CMK (cell line): ENCODE results near the gene FAM171A1.
"Not testable (repeated sequence)": the region's sequence is repeated elsewhere in the genome, so short reads cannot be mapped to it uniquely, and the experiment has no call there.

Experiments used
- DNase-seq: peaks from one replicate; pipeline ENCODE4 v3.0.0-alpha.2; 2010; ENCODE audit warnings: low read depth

FAM171A1 gene

GRCh38 chr10:15209827-15210509 lies 161.1 kb downstream of the FAM171A1 start:
- DNase-seq, result peak; percentile 31

GRCh38 chr10:15208221-15208620 lies 162.9 kb downstream of the FAM171A1 start:
- DNase-seq, result no peak

DNA sequence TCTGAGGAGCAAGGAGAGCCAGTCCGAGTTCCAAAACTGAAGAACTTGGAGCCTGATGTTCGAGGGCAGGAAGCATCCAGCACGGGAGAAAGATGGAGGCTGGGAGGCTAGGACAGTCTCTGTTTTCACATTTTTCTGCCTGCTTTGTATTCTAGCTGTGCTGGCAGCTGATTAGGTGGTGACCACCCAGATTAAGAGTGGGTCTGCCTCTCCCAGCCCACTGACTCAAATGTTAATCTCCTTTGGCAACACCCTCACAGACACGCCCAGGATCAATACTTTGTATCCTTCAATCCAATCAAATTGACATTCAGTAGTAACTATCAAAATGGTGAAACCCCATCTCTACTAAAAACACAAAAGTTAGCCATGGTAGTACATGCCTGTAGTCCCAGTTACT lies 163.7 kb downstream of the FAM171A1 start:
- DNase-seq, result not testable (repeated sequence)

GRCh38 chr10:15202639-15203038 lies 168.4 kb downstream of the FAM171A1 start:
- no peak for DNase-seq

DNA sequence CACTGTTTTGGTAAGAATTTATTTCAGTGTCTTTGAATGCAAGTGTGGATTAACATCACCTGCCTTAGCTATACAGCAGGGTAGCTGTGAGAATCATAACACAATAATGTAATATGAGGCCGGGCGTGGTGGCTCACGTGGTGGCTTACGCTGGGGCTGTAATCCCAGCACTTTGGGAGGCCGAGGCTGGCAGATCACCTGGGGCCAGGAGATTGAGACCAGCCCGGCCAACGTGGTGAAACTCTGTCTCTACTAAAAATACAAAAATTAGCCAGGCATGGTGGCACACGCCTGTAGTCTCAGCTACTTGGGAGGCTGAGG lies 168.8 kb downstream of the FAM171A1 start:
- DNase-seq, result not testable (repeated sequence)

DNA sequence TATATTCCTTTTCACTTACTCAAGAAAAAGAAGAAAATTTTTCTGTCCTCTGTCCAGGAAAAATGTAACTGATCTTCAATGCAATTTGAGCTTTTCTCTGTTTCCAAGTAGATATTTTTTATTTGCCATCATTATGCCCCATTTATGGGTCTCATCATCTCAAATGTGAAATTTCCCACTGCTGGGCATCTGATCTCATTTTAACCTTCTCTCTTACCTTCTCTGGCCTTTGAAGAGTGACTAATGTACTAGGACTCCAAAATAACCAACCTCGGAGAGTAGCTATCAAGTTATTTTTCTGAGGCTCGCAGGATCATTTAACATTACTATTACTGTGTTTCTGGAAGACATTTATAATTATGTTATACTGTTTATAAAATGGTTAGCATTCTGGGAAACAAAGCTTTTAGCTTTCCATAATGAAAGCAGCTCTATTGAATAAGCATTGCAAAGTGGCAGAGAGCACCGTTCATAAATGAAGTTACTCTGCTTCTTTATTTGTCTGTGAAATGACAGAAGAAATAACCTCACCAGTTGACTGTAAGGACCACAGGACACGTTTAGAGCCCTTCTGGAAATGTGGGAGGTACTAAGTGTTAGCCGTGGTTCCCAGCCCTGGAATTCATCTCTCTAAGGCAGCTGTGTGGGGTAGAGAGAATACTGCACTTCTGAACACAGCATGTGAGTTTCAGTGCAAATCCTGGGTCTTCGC lies 169.3 kb downstream of the FAM171A1 start:
- no peak for DNase-seq

GRCh38 chr10:15200626-15201025 lies 170.5 kb downstream of the FAM171A1 start:
- DNase-seq, result no peak

DNA sequence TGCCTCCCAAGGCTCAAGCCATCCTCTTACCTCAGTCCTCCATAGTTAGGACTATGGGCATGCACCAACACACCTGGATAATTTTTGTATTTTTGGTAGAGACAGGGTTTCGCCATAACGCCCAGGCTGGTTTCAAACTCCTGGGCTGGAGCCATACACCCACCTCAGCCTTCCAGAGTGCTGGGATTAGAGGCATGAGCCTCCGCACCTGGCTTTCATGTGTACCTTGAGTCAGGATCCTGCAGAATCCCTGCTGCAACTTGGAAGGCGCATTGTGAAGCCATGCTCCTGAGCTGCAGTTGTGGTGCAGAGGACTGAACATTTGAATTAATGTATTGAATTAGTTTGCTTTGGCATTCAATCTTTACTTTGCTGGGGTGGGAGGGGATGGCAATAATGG lies 173.2 kb downstream of the FAM171A1 start:
- no peak for DNase-seq

- DNase-seq, result no peak
Measured at GRCh38 chr10:15197276-15197675, 173.8 kb downstream of the FAM171A1 start.

DNA sequence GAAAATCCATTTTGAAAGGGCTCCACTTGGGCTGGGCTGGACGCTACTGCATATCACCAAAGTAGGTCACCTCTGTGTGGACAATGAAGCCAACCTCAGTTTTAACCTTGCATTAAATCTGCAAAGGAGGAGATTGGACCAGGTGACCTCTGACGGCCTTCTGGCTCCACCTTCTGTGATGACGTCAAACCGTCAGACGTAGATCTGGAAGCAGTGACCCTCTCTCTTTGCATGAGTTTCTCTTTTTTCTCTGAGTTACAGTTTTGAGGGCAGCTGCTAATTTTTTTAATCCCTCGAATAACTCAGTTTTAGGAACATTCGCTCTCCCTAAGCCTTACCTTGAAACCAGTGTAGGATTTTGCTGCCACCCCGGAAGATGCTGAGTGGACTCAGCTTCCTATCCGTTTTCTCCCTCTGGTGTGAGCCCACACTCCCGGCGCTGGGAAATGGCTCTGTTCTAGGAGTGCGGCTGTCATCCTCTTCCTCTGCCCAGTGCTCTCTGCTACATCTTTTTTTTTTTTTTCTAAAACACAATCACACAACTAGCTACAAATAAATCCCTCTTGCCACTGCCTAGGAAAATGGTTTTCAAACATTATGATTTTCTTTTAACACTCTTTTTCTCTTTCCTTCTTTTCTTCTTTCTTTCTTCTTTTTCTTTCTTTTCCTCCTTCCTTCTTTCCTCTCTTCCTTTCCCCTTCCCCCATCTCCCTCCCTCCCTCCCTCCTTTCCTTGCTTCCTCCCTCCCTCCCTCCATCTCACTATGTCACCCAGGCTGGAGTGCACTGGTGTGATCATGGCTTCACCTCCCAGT lies 174.9 kb downstream of the FAM171A1 start:
- DNase-seq, result no peak

DNA sequence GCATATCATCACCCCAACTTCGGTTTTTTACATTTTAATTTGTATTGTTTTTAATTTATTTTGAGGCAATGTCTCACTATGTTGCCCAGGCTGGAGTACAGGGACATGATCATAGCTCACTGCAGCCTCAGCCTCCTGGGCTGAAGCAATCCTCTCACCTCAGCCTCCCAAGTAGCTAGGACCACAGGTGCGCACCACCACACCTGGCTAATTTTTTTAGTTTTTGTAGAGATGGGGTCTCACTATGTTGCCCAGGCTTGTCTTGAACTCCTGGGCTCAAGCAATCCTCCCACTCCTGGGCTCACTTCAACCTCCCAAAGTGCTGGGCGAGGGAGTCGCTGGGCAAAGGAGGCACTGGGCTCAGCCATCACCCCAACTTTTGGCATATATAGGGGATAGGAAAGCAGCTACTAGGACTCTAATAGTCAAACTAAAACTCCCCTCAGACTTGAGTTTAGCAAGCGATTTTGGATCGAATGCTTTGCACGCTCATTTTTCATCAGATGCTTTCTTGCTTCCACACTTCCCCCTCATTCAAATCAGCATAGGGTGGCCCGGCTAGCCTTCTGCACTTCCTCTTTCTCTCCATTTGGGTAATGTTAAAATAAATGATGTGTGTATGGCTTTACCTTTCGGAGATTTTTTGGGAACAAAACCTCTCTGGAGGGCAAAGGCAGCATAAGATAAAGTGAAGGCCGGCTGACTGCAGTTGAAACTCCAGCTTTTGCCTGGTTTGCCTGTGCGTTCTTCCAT lies 181.8 kb downstream of the FAM171A1 start:
- DNase-seq, result no peak

DNA sequence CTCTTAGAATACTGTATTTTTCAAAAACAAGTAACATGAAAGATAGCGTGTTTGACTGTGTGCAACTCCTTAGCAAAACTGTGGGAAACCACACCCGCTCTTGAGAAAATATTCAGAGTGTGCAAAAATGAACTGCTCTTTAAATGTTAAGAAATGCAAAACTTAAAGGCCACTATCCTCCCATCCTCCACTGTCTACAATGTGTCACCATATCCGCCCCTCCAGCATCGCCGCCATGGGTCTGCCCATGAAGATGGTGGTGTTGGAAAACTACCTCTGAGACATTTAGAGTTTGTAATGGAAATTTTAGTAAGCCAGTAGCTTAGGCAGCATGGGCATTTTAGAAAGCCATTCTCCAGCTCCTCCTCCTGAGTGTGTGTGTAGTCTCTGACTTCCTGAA lies 182.5 kb downstream of the FAM171A1 start:
- DNase-seq, result no peak

- DNase-seq, result no peak
Measured at GRCh38 chr10:15183689-15184481, 187.2 kb downstream of the FAM171A1 start.

DNA sequence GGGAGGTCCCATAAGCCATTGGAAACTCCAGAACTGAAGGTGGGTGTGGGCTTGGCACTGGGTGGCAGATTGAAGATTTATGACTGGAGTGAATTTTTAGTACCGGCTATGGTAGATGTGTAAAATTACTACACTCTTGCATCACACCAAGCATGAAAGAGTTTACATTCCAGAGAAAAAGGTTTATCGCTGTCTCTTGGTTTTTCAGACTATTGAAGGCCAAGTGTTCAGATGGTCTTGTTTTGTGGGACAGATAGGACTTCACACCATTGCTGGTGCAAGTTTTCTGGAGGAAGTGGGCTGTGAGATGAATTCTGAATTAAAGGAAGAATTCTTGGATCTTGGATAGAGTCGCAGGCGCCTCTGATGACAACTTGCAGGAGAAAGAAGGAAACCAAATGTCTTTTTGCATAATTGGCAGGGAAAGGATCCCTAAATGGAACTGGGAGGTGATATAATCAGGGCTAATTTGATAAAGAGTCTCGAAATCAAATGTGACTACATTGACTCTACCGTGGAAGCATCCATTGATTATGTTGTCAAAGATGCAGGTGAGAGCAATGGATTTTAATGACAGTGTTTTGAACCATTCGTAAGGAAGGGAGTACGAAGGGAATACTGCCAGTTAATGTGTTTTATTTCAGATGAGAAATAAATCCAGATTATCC lies 188.4 kb downstream of the FAM171A1 start:
- no peak for DNase-seq

DNA sequence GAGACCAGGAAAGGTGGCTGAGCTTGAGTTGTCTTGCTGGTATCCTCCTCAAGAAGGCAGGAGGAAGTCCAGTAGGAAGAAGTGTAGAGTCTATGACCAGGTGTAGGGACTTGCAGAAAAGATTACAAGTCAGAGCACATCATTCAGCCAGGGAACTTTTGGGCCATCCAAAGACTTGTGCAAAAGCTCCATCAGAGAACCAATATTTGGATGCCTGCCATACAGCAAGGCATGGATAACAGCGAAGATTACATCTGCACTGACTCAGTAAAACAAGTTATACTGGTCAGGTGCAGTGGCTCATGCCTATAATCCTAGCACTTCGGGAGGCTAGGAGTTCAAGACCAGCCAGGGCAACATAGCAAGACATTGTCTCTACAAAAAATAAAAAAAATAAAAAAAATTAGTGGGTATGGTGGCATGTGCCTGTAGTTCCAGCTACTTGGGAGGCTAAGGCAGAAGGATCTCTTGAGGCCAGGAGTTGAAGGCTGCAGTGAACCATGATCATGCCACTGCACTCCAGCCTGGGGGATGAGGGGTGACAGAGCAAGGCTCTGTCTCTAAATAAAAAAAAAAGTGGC lies 189.4 kb downstream of the FAM171A1 start:
- no peak for DNase-seq

GRCh38 chr10:15180736-15181135 lies 190.4 kb downstream of the FAM171A1 start:
- DNase-seq, result no peak

- DNase-seq, result no peak
Measured at GRCh38 chr10:15176269-15176668, 194.8 kb downstream of the FAM171A1 start.

- DNase-seq, result no peak
Measured at GRCh38 chr10:15175587-15175986, 195.5 kb downstream of the FAM171A1 start.

DNA sequence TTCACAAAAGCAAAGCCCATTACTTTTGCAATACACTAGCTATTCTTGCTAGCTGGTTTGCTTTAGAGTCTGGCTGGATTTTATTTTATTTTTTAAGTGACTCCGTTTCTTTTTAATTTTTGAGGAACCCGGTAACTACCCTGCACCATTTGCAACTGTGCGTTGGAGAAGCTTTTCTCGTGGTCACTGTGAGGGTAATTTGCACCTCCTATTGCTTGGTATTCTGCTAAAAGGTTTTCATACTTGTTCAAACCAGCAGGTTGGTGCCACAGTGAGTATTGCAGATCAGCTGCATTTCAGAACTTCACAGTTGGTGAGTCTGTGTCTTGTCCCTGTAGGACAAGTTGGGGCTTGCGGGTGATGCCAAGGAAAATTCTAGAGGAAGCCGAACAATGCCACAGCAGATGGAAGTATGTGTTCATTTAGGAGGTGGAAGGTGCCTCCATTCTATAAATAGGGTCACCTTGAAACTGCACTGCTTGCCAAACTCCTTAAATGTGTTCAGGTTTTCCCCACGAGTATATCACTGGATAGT lies 198.7 kb downstream of the FAM171A1 start:
- DNase-seq, result no peak
